HPDE6-E6E7 (cell line): ENCODE data around the gene CCSER1.

ENCODE experiments used
- DNase-seq: peaks from one replicate; pipeline ENCODE4 v3.0.0; 2011; ENCODE audit warnings: missing footprints; ENCODE audit errors: extremely low spot score

CCSER1 gene

GRCh38 chr4:90943311-90943710 is 816.1 kb downstream of the CCSER1 start:
- DNase-seq = no peak

GRCh38 chr4:90946945-90947344 is 819.8 kb downstream of the CCSER1 start:
- no peak for DNase-seq

GRCh38 chr4:90950385-90950841 is 823.2 kb downstream of the CCSER1 start:
- no peak for DNase-seq

GRCh38 chr4:90951037-90951436 is 823.8 kb downstream of the CCSER1 start:
- DNase-seq = peak; percentile 57

- peak; percentile 6 for DNase-seq
Observed at GRCh38 chr4:90958256-90958895, 831.2 kb downstream of the CCSER1 start.

GRCh38 chr4:90960433-90960832 is 833.2 kb downstream of the CCSER1 start:
- DNase-seq = no peak

- DNase-seq = no peak
Observed at GRCh38 chr4:90960840-90961239, 833.6 kb downstream of the CCSER1 start.

GRCh38 chr4:90970021-90970420 is 842.8 kb downstream of the CCSER1 start:
- no peak for DNase-seq

GRCh38 chr4:90977726-90978125 is 850.5 kb downstream of the CCSER1 start:
- DNase-seq = no peak

- DNase-seq = no peak
Observed at GRCh38 chr4:90979556-90979955, 852.4 kb downstream of the CCSER1 start.

- no peak for DNase-seq
Observed at GRCh38 chr4:90982813-90983212, 855.6 kb downstream of the CCSER1 start.

GRCh38 chr4:90990284-90990683 is 863.1 kb downstream of the CCSER1 start:
- no peak for DNase-seq

- no peak for DNase-seq
Observed at GRCh38 chr4:90992213-90992612, 865.0 kb downstream of the CCSER1 start.

- DNase-seq = no peak
Observed at GRCh38 chr4:90994851-90995574, 867.8 kb downstream of the CCSER1 start.

GRCh38 chr4:90995996-90996395 is 868.8 kb downstream of the CCSER1 start:
- DNase-seq = no peak

- no peak for DNase-seq
Observed at GRCh38 chr4:90996813-90997212, 869.6 kb downstream of the CCSER1 start.

- no peak for DNase-seq
Observed at GRCh38 chr4:91015861-91016260, 888.7 kb downstream of the CCSER1 start.

- DNase-seq = no peak
Observed at GRCh38 chr4:91019513-91019912, 892.3 kb downstream of the CCSER1 start.

- DNase-seq = no peak
Observed at GRCh38 chr4:91025241-91026148, 898.3 kb downstream of the CCSER1 start.

GRCh38 chr4:91028228-91028627 is 901.0 kb downstream of the CCSER1 start:
- DNase-seq = no peak

GRCh38 chr4:91031761-91032160 is 904.6 kb downstream of the CCSER1 start:
- no peak for DNase-seq

- DNase-seq = no peak
Observed at GRCh38 chr4:91032725-91033445, 905.7 kb downstream of the CCSER1 start.
